GM12892 (cell line): ENCODE data around the gene MYOCD.

Experiments used
- POLR2A ChIP-seq: IDR thresholded peaks from 2 replicates; pipeline ENCODE4 v1.6.1; 2011; ENCODE audit warnings: low read depth, low read length, control low read depth
- POLR2AphosphoS5 ChIP-seq: IDR thresholded peaks from 2 replicates; pipeline ENCODE4 v1.6.1; 2011; ENCODE audit warnings: low read depth, low read length, control low read depth

- TF ChIP-seq POLR2A: no peak
- no peak for TF ChIP-seq POLR2AphosphoS5
These were observed 73.8 kb downstream of the MYOCD start for GRCh38 chr17:12739500-12739899.
